GM12872 (cell line): ENCODE data around the gene CD86.

Source experiments
- CTCF ChIP-seq: IDR thresholded peaks from 3 replicates; pipeline ENCODE4 v1.5.1; 2011; ENCODE audit warnings: low read depth, mild to moderate bottlenecking, low read length, moderate library complexity; ENCODE audit not compliant: insufficient read depth

The CD86 gene

DNA sequence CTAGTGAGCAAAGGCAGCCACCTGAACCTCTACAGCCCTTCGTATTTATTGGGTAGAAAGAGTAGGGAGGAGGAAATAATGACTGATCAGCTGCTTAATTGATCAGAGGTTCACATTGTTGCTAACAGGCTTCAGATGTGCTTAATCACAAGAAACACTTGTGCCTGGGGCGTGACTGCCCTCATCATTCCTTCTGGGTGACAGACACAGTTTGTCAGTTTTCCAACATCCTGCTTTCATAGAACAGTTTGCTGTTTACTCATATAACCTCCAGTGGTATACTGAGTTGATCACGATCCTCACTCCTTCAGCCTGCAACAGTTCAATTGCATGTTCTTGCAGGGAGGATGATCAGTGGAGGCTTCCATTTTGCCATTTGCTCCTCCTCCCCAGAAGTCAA lies 114.7 kb downstream of the CD86 start:
- TF ChIP-seq CTCF = no peak
